ELR (cell line): ENCODE data around the gene TRIM5.
"Not testable (repeated sequence)": the region's sequence is repeated elsewhere in the genome, so short reads cannot be mapped to it uniquely, and the experiment has no call there.

Experiments used
- DNase-seq: peaks from one replicate; pipeline ENCODE4 v3.0.0-alpha.2; 2015; ENCODE audit warnings: low read depth

TRIM5 gene

DNA sequence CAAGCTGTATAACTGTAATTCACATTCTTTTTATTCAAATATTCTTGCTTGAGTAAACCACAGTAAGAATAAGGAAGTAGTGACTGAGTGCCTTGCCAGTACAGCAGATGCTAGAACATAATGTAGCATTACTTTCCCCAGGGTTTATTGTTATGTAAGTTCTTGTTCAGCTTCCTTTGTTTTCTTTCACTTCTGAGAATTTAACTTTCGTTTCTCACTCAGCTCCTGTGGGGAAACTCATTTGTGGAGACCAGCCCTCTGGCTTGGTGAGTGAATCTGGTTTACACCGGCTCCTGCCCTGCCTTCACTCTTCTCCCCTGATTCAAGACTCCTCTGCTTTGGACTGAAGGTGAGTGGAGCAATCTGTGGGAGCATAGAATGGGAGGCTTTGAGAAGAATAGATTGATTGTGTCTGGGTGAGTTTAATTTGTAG lies 4.7 kb upstream of the TRIM5 start, which contains the start of gene TRIM22:
TSS of gene TRIM22 (plus strand) at position 240 of the 433 bp plus-strand sequence. CDS start 6,443 bp downstream, outside the sequence.
- peak; percentile 47 for DNase-seq

- no peak for DNase-seq
Observed at GRCh38 chr11:5688482-5688881, 3.6 kb upstream of the TRIM5 start.

- no peak for DNase-seq
Observed at GRCh38 chr11:5686426-5686825, 1.6 kb upstream of the TRIM5 start.

GRCh38 chr11:5684036-5684645 lies 733 bp downstream of the TRIM5 start:
- peak; percentile 3 for DNase-seq

- not testable (repeated sequence) for DNase-seq
Observed at GRCh38 chr11:5683620-5684019, 1.3 kb downstream of the TRIM5 start.

DNA sequence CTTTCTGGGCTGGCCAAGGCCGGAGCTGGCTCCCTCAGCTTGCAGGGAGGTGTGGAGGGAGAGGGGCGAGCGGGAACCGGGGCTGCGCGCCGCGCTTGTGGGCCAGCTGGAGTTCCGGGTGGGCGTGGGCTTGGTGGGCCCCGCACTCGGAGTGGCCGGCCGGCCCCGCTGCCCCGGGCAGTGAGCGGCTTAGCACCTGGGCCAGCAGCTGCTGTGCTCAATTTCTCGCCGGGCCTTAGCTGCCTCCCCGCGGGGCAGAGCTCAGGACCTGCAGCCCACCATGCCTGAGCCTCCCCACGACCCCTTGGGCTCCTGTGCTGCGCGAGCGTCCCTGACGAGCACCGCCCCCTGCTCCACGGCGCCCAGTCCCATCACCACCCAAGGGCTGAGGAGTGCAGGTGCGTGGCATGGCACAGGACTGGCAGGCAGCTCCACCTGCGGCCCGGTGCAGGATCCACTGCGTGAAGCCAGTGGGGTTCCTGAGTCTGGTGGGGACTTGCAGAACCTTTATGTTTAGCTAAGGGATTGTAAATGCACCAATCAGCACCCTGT lies 1.9 kb downstream of the TRIM5 start:
- DNase-seq: not testable (repeated sequence)

- no peak for DNase-seq
Observed at GRCh38 chr11:5679811-5680210, 5.1 kb downstream of the TRIM5 start.

- DNase-seq: no peak
Observed at GRCh38 chr11:5674391-5674790, 10.5 kb downstream of the TRIM5 start.

- peak; percentile 8 for DNase-seq
Observed at GRCh38 chr11:5671831-5672230, 13.0 kb downstream of the TRIM5 start.

- no peak for DNase-seq
Observed at GRCh38 chr11:5666402-5666793, 18.5 kb downstream of the TRIM5 start.

DNA sequence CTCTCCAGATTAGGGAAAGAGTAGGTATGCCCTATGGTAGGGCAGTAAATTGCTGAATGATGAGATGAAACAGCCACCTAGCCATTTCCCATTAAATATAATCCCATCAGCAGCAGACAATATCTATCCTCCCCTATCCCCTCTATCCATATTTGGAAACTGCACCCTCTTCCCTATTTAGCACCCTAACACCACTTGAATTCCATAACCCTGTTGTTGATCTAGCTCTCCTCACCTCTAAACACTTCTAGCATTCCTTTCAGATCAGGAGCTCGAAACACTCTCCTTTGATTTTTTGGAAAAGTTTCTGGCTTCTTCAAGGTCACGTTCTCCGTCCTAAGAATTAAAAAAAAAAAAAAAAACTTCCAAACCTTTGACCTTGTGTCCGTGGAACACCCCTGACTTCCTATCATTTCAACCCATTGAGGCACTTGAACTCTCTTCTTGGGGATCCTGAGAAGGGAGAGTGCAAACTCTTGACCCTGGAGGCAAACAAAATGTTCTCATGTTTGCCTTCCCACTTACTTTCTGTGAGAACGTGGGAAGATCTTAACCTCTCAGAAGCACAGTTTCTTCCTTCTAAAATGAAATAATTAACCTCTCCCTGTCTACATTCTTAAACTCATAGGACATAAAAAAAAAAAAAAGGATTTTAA lies 19.0 kb downstream of the TRIM5 start:
- DNase-seq: no peak

DNA sequence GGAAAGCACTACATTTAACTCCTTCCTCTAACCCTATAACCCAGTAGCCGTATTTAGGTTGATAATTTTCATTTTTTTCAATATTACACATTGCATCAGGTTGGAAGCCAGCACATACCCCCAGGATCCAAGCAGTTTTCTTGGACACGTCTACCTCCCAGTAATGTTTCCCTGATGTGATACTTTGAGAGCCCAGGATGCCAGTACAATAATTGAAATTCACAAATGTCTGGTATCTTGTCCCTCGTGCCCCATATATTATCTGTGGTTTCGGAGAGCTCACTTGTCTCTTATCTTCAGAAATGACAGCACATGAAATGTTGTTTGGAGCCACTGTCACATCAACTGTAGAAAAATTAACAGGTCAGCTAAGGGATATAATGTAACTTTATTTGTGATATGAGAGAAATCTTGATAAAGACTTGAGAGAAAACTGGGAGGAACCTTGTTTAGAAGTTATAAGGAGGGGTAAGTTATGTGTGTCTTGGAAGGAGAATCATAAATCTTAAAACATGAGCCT lies 19.8 kb downstream of the TRIM5 start:
- no peak for DNase-seq

DNA sequence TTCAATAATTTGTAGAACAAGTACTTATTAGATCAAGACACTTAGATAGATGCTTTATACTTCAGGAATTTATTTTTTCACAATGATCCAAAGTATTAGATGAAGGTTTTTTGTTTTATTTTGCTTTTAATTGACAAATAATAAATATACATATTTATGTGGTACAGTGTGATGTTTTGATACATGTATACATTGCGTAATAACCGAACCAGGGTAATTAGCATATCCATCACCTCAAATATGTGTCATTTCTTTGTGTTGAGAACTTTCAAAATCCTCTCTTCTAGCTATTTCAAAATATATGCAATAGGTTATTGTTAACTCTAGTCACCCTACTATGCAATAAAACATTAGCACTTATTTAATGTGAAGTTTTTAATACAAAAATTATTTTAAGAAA lies 21.4 kb downstream of the TRIM5 start:
- no peak for DNase-seq

- no peak for DNase-seq
Observed at GRCh38 chr11:5658318-5658717, 26.6 kb downstream of the TRIM5 start.

DNA sequence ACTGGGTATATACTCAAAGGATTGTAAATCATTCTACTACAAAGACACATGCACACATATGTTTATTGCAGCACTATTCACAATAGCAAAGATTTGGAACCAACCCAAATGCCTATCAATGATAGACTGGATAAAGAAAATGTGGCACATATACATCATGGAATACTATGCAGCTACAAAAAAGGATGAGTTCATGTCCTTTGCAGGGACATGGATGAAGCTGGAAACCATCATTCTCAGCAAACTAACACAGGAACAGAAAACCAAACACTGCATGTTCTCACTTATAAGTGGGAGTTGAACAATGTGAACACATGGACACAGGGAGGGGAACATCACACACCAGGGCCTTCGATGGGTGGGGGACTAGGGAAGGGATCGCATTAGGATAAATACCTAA lies 27.9 kb downstream of the TRIM5 start:
- not testable (repeated sequence) for DNase-seq

GRCh38 chr11:5655474-5655873 lies 29.4 kb downstream of the TRIM5 start:
- DNase-seq: no peak

- DNase-seq: no peak
Observed at GRCh38 chr11:5646139-5646538, 38.7 kb downstream of the TRIM5 start.

DNA sequence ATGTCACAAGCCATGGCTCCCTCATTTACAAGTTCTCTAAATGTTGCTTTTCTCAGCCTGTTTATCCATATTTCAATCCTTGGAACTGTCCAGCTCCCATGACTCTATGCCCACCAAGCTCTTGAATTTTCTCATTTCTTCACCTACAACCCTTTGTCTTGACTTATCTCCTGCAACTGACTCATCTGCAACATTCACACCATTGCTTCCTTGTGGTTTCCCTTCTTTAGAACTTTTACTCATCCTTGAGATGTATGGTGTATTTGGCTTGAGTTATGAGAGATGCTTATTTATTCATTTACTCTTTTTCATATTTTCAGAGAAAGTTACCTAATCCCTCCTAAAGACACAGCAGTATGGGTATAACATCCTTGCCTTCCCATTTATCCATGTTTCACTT lies 41.3 kb downstream of the TRIM5 start:
- DNase-seq: no peak

DNA sequence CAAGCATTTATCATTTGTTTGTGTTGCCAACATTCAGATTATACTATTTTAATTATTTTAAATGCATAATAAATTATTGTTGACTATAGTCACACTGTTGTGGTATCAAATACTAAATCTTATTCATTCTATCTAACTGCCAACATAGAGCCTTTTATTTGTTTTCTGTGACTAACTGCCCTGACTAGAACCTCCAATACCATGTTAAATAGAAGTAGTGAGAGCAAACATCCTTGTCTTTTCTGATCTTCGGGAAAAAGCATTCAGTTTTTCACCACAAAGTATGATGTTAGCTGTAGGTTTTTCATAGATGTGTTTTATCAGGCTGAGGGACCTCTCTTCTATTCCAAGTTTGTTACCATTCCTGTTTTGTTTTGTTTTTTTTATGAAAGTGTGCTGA lies 44.9 kb downstream of the TRIM5 start:
- DNase-seq: no peak

DNA sequence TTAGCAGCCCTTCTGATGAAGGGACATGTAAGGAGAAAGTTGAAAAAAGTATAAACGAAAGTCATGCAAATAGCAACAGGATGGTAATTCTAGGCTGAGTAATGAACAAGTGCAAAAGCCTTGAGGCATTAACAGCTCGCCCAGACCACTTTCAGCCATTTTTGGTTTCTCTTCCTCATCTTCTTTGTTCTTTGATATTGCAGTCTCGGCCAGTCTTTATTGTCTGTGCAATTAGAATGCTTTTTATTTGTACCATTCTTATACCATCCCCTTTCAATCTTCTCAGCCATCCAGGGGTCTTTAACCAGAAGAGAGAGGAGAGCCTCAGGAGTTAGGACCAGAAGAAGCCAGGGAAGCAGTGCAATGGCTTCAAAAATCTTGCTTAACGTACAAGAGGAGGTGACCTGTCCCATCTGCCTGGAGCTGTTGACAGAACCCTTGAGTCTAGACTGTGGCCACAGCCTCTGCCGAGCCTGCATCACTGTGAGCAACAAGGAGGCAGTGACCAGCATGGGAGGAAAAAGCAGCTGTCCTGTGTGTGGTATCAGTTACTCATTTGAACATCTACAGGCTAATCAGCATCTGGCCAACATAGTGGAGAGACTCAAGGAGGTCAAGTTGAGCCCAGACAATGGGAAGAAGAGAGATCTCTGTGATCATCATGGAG lies 52.8 kb downstream of the TRIM5 start:
- no peak for DNase-seq

- DNase-seq: no peak
Observed at GRCh38 chr11:5631417-5631816, 53.5 kb downstream of the TRIM5 start.

GRCh38 chr11:5626196-5626595 lies 58.7 kb downstream of the TRIM5 start:
- peak; percentile 45 for DNase-seq

GRCh38 chr11:5625281-5625680 lies 59.6 kb downstream of the TRIM5 start:
- no peak for DNase-seq
